Measurements from ENCODE around the gene NDUFB11.

GRCh38 chrX:47191331-47191730 lies 46.8 kb upstream of the NDUFB11 start:
- no peak for TF ChIP-seq TAF1 (IDR thresholded peaks at IDR 0.05; ENCODE audit: low read depth)
- TF ChIP-seq EP300 (IDR thresholded peaks at IDR 0.05; ENCODE audit: borderline replicate concordance) = no peak
- no peak for TF ChIP-seq TEAD4 (IDR thresholded peaks at IDR 0.05)
- no peak for TF ChIP-seq MAX (IDR thresholded peaks at IDR 0.05)
- TF ChIP-seq USF1 (IDR thresholded peaks at IDR 0.05) = no peak
- no peak for TF ChIP-seq FOXM1 (IDR thresholded peaks at IDR 0.05; ENCODE audit: borderline replicate concordance, low read depth)
- TF ChIP-seq ZBTB7A (IDR thresholded peaks at IDR 0.05; ENCODE audit: low read depth) = no peak
- TF ChIP-seq NFIC (IDR thresholded peaks at IDR 0.05) = no peak
- TF ChIP-seq REST (IDR thresholded peaks at IDR 0.05; ENCODE audit: low read depth) = no peak
- no peak for TF ChIP-seq EGR1 (IDR thresholded peaks at IDR 0.05)
- no peak for TF ChIP-seq TCF12 (IDR thresholded peaks at IDR 0.05; ENCODE audit: low read depth)
- no peak for TF ChIP-seq YY1 (IDR thresholded peaks at IDR 0.05; ENCODE audit: low read depth)
- no peak for TF ChIP-seq RAD21 (IDR thresholded peaks at IDR 0.05; ENCODE audit: low read depth)
- no peak for TF ChIP-seq CREB1 (IDR thresholded peaks at IDR 0.05; ENCODE audit: low read depth)

Data from Ishikawa (cell line).